ENCODE data around the gene MVB12B.

Gene MVB12B

DNA sequence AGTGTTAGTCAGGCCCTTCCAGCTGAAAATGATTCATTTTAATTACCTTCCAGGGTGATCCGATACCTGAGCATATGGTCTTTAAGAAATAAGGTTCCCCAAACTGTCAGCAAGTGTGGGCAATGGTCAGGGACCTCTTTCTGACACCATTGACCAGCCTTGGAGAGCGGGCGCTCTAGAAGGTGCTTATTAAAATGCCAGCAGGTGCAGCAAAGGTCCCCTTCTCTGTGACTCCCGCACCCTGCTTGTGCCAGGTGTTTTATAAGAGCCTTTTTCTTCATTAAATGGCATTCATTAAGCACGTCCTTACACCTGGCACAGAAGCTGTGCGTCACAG is 85.3 kb downstream of the MVB12B start:
- DNase-seq = no peak

DNA sequence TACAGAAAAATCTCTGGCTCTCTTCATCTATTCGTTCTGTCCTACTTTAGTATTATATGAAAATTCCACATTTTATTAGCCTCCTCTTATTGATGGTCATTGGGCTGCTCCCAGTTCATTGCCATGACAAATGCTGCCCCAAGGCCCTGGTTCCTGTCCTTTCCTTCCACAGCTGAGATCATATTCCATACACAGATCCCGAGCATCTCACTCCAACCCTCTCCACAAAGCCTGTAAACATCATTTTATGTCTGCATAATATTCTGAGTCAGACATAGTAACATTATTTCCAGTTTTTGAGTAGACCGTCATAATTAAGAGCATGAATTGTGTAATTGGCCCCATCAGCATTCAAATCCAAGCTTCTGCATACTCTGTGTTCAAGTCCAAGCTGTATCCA is 86.3 kb downstream of the MVB12B start:
- no peak for DNase-seq

DNA sequence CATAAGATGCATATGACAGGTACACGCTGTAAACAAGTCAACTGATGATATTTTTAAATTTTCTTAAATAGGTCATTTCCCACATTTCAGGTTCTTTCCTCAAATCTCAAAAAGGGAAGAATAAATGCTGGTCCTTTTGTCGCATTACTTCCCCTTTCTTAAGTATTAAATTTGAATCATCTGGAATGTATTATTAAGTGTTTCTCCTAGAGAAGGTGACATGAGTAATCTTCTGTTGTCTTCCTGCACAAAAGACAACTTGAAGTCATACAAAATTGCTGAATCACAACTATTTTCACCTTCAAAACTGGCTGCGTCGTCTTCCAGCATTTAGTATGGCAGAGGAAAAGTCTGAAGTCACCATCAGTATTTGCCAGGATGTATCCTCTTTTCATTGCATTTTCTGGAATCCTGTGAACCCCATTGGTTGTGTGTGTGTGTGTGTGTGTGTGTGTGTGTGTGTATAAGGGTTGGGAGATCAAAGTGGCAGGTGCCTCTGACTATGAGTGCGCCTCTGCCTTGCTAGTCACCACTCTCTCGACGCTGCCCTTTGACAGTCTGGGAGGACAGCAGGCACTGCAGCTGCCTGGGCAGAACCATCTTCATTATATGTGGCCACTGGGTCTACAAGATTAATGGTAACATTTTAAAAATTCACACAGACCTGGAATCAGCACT is 86.9 kb downstream of the MVB12B start:
- DNase-seq = no peak

DNA sequence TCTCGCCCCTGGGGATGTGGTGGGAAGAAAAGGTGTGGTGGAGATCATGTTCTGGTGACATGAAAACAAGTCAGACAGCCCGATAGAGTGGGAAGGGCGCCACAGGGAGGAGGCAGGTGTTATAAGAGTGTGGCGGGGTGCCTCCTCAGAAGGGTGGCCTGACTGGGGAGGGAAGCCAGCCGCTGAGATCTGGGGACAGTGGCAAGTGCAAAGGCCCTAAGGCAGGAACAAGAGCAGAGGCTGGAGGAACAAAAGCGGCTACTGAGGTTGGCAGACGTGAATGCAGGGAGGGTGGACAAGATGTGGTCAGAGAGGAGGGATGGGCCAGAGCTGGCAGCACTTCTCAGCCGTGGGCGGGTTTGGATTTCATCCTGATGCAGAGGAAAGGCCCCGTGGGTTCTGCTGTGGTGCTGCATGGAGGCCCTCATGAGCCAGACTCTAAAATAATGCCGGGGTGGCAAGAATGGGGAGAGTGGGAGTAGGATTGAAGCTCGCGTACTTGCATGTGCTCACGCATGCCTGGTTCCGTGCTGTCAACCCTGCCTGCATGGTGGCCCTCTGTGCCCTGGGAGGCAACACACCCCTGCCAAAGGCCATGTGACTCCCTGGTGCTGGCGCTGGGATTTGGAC is 89.2 kb downstream of the MVB12B start:
- no peak for DNase-seq

DNA sequence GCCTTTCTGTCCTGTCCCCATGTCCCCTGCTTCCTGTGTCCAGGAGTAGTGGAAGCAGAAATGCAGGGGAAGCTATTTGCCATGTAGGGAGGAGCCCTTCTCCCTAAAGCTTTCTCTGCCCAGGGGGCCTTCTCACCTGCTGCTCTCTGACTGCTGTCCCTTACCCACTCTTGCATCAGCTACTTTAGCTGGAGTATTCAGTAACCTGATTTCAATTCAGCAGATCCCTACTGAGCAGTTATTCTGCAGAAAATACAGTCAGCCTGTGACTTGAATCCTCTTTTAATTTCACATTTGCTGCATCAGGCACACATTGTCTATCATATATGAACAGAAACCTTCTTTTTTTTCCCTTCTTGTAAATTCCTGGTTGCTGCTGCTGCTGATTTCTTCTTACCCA is 90.4 kb downstream of the MVB12B start:
- DNase-seq = no peak

DNA sequence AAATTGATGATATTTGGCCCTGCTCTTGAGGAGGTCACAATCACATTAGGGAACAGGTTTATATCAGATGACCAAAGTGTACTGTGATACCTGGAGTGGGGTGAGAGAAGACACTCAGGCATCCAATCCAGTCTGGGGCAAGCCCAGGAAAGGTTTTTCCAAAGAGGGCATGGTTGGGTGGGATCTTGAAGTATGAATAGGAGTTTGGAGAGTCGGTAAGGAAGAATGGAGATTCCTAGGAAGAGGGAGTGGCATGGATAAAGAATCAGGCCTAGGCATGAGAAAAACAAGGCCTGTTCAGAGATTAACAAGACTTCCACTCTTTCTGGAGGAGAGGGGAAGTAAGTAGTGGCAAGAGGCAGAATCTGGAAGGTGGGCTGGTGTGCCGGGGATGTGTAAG is 91.1 kb downstream of the MVB12B start:
- no peak for DNase-seq

DNA sequence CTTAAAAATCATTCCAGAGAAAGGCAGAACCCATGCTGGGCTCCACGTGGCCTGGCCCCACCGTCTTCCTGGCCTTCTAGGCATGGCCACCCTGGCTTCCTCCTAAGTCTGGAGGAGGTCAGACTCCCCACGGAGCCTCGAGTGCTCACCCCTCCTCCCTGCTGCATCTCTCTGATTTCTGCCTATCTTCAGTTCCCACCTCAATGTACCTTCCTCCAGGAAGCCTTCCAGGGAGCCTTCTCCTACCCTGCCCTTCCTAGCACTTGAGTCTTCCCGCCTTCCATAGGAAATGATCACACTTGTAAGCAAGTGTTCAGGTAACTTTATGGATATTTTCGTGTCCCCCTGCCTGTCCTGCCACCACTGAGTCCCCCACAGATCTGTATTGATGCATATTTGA is 92.0 kb downstream of the MVB12B start:
- no peak for DNase-seq

DNA sequence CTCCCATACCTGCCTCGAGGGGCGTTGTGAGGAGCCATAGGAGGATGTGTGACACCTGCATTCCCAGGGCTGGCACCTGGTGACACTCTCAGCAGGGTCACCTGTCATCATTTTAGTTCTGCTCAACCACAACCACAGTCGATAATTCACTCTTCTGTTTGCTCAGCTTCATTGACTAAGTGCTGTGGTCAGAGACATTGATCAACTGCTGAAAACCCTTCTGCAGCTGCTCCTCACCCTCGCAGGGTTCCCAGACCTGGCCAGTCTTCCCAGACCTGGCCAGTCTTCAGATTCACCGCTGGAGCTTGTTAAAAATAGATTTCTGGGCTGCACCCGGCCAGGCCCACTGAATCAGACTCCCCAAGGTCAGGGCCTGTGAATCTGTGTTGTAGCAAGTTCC is 92.8 kb downstream of the MVB12B start:
- no peak for DNase-seq

DNA sequence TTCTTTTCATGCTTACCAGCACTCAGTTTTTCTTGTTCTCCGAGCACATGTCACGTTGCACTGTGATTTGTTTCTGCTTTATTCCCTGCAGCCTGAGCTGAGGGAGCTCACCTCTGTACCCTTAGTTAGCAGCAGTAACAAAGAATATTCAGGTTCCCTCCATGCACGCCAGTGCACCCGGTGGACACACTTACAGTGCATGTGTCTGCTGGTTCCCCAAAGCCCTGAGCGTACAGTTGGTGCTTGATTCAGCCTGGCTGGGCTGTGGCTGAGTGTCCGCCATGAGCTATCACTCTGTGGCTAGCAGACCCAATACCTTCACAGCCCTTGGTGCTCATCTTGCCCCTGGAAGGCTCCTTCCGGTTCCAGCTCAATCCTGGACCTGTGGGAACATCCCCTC is 93.5 kb downstream of the MVB12B start:
- no peak for DNase-seq

DNA sequence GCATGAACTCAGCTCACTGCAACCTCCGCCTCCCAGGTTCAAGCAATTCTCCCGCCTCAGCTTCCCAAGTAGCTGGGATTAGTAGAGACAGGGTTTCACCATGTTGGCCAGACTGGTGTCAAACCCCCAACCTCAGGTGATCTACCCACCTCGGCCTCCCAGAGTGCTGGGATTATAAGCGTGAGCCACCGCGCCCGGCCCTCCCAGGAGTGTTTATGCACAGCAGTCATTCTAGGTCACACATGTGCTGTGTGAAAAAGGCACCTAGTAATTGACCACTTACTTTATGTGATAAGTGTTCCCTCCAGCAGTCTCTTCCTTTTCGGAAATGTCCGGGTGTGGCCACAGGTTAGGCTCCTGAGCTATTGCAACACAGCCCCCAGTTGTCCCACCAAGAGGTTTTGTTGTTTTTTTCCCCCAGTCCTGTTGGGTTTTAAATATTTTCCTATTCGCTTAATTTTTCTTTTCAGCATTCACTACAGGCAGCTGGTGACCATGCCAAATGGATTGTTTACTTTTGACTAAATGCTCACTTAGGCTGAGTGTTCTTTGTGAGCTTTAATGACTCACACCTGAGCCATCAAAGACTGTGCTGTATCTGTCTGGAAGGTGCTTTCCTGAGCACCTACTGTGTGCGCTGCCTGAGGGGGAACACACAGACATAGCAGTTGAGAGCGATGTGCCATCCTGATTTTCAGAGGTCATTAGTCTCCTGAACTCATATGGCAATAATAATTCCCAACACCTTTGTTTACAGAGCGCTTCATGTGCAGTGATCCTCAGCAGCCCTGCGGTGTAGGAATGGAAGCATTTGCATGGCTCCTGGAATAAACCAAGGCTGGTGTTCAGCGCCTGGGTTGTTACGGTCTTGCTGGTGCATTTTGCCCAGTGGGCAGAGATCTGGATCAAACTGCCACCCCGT is 94.3 kb downstream of the MVB12B start:
- peak; percentile 16 for DNase-seq

DNA sequence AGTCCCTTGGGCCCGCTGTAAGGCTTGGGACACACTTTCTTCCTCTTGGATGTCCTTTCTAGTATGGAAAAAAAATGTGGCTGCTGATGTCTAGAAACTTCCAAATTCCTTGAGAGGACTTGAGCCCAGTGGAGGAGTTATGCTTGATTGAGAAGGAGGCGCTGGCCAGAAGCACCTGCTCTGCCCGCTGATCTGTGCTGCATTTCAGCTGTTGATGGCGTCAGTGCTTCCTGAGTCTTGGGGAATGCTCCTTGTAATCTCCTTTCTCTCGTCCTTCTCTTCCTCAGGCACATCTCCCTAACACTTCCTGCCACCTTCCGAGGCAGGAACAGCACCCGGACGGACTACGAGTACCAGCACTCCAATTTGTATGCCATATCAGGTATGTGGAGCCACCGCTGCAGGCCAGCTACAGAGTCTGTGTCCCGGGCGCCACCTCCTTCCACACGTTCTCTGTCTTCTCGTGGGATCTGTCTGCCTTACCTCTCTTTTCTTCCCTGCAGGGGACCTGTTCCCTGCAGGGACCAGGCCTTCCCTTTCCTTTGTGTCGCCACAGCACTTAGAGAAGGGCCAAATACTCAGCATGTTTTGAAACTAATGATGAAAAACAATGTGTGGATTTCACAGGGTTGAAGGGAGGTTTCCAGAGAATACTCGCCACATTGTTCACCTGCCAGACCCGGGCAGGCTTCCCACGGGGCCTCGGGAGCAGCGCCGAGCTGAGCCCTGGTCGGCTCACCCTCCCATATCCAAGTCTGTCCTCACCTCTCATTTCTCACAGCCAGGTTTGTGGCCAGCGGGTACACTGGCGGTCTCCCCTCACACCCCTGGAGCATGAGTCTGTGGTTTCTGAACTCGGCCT is 95.2 kb downstream of the MVB12B start:
- no peak for DNase-seq

DNA sequence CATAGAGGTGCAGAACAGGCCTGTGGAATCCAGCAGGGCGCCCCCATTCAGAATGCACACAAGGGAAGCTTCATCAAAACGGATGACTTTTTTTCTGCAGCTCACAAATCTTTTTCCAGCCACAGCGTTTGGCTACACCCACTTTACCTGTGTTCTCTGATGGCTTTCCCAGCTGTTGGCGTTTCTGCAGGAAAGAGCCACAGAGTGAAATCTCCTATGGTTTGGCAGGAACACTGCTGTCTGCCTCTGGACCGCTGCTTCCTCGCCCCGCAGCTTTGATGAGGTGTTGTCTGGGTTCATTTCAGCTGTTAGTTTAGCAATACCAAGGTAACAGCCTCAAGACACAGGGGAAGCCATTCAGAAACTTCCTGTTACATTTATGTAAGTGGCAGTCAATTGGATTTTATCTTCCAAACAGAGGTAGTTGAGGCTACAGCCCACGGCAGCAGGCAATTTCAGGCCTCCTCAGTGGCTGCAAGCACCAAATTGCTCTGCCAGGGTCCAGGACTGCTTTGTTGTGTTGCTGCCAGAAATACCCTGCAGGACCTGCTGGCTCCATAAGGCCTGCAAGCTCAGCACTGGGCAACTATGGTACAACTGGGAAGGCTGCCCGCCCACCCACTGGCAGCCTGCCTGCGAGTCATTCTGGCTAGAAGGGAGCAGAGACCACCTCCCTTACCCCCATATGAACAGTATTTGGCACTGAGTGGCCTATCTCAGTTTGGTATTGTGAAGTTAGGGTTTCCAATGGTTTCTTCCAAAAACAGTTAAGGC is 96.7 kb downstream of the MVB12B start:
- DNase-seq = no peak

DNA sequence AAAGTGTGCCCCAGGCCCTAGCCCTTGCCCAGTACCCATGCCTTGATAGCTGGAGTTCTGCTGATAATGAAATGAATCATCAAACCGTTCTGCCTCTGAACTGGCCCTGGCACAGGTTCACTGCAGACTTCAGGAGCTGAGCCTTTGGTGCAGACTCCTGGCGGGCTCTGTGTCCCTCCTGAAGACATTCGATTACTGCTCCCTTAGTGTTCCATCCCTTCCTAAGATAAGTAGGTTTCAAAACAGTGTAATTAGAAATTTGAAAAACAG is 97.2 kb downstream of the MVB12B start:
- DNase-seq = no peak

DNA sequence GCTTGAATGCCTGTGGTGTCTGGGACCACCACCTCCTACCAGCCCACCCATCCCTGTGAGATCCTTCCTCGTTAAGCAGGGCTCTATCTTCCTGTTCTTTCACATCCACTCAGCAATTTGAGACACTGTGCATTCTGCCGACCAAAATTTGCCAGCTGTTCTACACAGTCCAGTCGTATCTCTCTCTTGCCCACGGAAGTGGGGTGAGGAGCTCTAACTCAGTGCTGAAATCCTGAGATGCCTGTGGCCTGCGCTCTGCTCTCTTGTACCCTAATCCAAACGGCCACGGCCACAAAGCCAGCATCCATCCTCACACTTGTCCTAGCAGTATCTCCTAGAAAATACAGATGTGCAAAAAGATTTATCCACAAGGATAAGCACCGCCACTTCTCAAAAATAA is 97.9 kb downstream of the MVB12B start:
- no peak for DNase-seq

DNA sequence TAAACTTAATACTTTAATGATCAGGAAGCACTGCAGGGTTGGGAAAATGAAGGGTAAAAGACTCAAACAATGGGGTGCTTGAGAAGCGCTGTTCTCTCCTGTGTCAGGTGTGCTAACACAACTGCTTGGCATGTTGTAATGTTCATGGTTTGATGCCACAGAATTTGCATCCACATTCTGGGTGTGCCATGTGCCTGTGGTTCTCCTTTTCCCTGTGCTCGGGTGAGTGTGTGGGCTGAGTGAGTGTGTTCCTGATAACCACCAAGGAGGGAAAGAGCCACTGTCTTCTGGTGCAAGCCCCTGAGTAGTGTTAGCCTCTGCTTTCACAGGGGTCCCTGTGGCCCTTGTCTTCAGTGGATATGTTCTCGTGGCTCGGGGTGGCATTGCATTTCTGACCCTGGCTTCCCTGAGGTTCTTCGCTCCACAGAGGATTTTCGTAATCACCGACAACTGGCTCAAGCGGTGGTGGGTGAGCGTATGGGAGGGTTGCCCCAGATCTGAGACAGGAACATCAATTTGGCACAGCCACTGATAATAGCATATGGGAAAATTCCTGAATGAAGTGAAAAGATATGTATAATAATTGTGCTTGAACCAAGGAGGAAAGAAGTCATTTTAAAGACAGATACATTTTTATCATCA is 102.0 kb downstream of the MVB12B start:
- DNase-seq = no peak

DNA sequence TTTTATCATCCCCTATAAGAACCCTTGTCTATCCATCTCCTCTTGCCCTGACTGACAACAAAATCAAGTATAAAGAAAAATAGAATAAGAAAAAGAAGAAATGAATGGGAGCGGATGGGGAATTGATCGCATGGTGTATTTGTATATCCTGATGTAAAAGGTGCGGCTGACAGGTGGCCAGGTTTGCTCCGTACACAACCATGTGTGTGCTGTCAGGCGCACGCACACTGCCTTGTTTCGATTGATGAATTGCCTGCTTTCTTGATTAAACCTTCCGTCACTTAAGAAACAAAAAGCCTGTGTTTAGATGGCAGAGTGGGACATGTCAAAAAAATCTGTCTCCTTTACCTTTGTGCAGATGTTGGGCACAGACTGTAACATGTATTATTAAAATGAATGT is 102.6 kb downstream of the MVB12B start:
- DNase-seq = no peak

DNA sequence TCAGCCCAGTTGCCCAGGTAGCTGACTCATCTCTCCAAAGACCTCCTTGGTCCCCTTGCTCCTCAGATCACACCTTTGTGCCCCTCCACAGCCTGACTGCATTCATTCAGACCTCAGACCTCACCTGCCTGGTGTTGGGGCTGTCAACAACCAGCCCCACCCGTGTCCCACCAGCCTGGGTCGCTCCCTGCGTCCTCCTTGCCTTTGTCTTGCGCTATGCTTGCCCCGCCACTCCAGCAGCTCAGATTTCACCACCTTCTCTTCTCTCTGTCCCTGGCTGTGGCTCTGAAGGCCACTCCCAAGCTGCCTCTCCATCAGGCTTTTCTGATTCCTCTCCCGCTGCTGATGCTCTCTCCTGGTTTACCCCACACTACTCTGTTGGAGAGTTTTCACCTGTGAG is 103.5 kb downstream of the MVB12B start:
- no peak for DNase-seq

DNA sequence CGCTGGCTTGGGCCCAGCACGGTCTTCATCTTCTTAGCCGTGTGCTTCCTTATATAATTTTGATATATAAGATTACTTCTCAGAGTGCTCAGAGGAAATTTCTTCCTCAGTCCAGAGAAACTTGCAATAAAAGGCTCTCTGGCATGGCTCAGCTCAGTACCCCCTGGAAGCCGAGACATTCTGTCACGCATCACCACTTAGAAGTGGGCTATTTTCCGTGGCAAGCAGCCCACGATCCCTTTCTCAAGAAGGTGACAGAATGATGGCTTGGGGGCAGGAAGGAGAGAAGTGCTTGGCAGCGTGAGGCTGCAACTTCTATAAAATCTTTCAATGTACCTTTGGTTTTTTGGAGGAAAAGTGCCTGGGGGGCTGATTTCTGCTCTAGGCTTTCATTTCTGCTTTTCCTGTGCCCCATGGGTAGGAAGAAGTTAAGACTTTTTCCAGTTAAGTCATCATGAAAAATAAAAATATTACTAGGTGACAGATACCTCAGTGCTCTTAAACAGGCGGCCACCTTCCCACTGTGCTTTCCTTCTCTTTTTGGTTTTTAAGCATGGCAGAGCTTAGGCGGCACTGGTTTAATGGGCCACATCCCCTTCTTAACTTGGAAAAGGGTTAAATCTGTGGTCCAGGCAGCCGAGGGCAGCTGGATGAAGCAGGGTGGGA is 104.6 kb downstream of the MVB12B start:
- DNase-seq = no peak

DNA sequence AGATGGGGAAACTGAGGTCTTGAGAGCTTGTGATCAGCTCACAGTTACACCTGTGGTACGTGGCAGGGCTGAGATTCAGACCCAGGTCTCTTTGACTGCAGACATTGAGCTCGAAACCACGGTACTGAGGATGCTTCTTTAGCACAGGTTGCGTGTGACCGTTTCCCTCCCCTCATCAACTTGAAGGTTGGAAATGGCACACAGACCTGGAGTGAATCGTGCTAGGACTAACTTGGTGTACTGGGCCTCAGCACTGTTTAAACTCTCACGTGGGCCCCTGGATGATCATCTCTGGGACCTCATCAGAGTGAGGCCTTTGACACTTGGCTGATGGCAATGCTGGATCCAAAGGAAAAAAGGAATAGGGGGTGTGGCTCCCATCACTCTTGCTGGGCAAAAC is 106.0 kb downstream of the MVB12B start:
- DNase-seq = no peak

DNA sequence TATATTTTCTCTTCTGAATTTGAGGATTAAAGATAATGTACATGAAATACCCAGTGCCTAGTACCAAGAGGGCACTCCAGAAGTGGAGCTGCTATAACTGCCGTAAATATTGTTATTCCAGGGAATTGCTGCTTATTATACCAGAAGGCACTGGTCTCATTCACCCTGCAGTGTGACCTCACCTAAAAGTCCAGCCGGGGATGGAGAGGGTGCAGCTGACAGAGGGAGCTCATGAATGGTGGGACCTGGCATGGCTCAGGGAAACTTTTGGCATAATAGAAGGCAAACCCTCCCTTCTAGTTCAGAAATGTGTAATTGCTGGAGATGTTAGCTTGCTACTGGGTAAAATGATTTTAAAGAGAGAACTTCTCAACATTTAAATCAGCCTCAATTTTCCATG is 108.5 kb downstream of the MVB12B start:
- DNase-seq = no peak

DNA sequence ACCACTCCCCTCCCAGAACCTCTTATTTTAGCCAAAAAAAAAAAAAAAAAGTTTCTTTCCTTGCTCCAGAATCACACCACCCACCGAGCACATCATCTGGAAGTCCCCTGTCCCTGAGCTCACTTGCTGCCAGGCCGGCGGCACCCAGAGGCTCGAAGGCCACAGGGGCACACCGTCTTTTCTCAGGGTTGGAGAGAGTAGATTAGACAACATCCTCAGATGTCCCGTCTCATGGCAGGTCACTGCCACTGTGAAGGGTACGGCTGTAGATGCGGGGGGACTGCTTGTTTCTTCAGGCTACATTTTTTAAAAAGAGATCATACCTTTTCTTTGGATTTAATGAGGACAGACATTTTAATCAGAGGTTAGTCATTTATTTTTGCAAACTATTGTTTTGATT is 109.0 kb downstream of the MVB12B start:
- DNase-seq = no peak
